Lower leg skin (tissue), 4 donors: ENCODE measurements around the gene PLEKHG2. TPM values are rescaled to one million over a fixed set of nuclear protein-coding genes. Genes with fewer than 3 reads are reported as not detected.

Source experiments
- DNase-seq, 2 donors: peaks; one replicate each; pipeline ENCODE4 v3.0.0-alpha.2; 2019; ENCODE audit warnings: low spot score in 2 of 2
- H3K4me3 ChIP-seq: fragments of 200-600 bp; sonication (generic); 2 replicates; pipeline ENCODE4 v1.5.1; 2017; ENCODE audit warnings: mild to moderate bottlenecking, low read depth; ENCODE audit not compliant: poor library complexity, severe bottlenecking
- CTCF ChIP-seq, 3 donors: fragments of 450-650 bp; IDR thresholded peaks; one replicate each; pipeline ENCODE4 v1.5.1; 2016; ENCODE audit warnings: antibody characterized with exemption in 3 of 3, mild to moderate bottlenecking in 3 of 3, moderate library complexity in 2 of 3
- POLR2A ChIP-seq, 2 donors: fragments of 450-650 bp; IDR thresholded peaks; one replicate each; pipeline ENCODE4 v1.6.1; 2016 to 2017; ENCODE audit warnings: antibody characterized with exemption in 2 of 2, mild to moderate bottlenecking in 1 of 2, moderate library complexity in 1 of 2
- WGBS, 2 donors: methylation state at CpG; one replicate each; pipeline ENCODE4 v1.1.5; 2018; 5-methylcytosine and 5-hydroxymethylcytosine counted together
- intact Hi-C: fragments of 100-400 bp; cut with DNase I; formaldehyde crosslinking; loops from one replicate; pipeline ENCODE4 v1.15.0; 2023; ENCODE audit warnings: low total_unique reads
- total RNA-seq, 4 donors: library from RNA; depleted of rRNA; stranded (reverse); fragments of >200 nt; gene quantifications; one replicate each; pipeline ENCODE4 v1.1.0, GENCODE V29; 2016

PLEKHG2 gene
- total RNA-seq, 4 donors from 2014 or later = 3.0 to 6.4 (median 4.3) TPM

GRCh38 chr19:39467941-39468340, 55.5 kb downstream of the PLEKHG2 start:
- no peak for DNase-seq

DNA sequence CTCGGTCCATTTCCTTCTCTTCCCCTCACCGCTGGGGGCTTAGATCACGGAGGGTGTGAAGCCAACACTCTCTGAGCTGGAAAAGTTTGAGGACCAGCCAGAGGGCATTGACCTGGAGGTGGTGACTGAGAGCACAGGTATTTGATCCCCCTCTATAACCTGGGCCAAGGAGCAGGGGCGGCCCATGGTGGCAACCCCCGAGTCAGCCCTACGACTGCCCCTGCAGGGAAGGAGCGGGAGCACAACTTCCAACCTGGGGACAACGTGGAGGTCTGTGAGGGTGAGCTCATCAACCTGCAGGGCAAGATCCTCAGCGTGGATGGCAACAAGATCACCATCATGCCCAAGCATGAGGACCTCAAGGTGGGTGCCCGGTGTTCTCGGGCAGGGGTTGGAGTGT, 56.6 kb downstream of the PLEKHG2 start:
- H3K4me3 ChIP-seq = no peak overlapping the region
- TF ChIP-seq POLR2A (IDR thresholded peaks at IDR 0.05) = no peak
- TF ChIP-seq CTCF (IDR thresholded peaks at IDR 0.05) = no peak
- intact Hi-C loops = no loop called here
- DNase-seq = no peak
- WGBS, 2 donors = 85 to 93% methylated on average over 11 of the region's 11 CpGs

More at GRCh38 chr19:39467941-39468340, 55.5 kb downstream of the PLEKHG2 start:
- TF ChIP-seq POLR2A (IDR thresholded peaks at IDR 0.05) (no peak), CTCF (IDR thresholded peaks at IDR 0.05) (no peak)
- no peak overlapping the region for H3K4me3 ChIP-seq
- 91 to 95% methylated on average over 7 of the region's 7 CpGs for WGBS, 2 donors
- intact Hi-C loops = no loop called here

GRCh38 chr19:39469567-39469966, 57.1 kb downstream of the PLEKHG2 start:
- no peak overlapping the region for H3K4me3 ChIP-seq
- 88 to 89% methylated on average over 6 of the region's 6 CpGs for WGBS, 2 donors
- intact Hi-C loops = no loop called here
- TF ChIP-seq CTCF (IDR thresholded peaks at IDR 0.05) (no peak), POLR2A (IDR thresholded peaks at IDR 0.05) (no peak)
- no peak for DNase-seq

- 82 to 90% methylated on average over 7 of the region's 7 CpGs for WGBS, 2 donors
- intact Hi-C loops = no loop called here
- TF ChIP-seq CTCF (IDR thresholded peaks at IDR 0.05) (no peak), POLR2A (IDR thresholded peaks at IDR 0.05) (no peak)
These were observed 58.4 kb downstream of the PLEKHG2 start for GRCh38 chr19:39470724-39471339.

GRCh38 chr19:39471756-39472536, 59.5 kb downstream of the PLEKHG2 start:
- WGBS, 2 donors = 80 to 83% methylated on average over 8 of the region's 8 CpGs
- TF ChIP-seq POLR2A (IDR thresholded peaks at IDR 0.05) (no peak), CTCF (IDR thresholded peaks at IDR 0.05) (no peak)
- no peak overlapping the region for H3K4me3 ChIP-seq
- DNase-seq = no peak
- intact Hi-C loops = no loop called here

More at GRCh38 chr19:39470724-39471339, 58.4 kb downstream of the PLEKHG2 start:
- DNase-seq = no peak
- no peak overlapping the region for H3K4me3 ChIP-seq
